ENCODE measurements around the gene KLHDC4. TPM values are rescaled to one million over a fixed set of nuclear protein-coding genes. Genes with fewer than 3 reads are reported as not detected.

Gene KLHDC4
- total and polyA plus RNA-seq, 2 experiments from 2014 or later = 23.0 to 41.1 TPM

DNA sequence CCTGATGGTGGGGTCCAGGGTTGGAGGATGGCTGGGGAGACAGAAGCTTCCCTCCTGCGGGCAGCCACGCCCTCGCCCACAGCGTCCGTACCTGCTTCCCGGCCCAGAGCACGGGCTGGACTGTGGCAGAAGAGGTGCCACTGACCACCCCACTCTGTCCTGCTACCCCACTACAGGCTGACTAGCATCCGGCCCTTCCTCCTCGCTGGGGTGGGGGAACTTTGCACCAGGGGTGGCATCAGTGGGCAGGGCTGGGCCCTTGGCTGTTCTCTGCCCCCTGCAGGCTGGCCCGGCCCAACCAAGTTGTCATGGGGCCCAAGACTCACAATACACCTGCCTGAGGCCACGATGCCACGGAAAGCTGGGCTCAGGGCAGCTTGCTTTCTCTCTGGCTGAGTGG is 73.0 kb downstream of the KLHDC4 start:
- H3K9me3 Mint-ChIP-seq = no peaks in the 10 kb centered on the region
- Histone ChIP-seq H3K9me2 (ENCODE audit: insufficient read depth) (no peaks in the 10 kb centered on the region), H3K4me1 (ENCODE audit: insufficient read depth) (no peaks in the 10 kb centered on the region), H2AFZ (no peak overlapping the region), H3K27me3 (ENCODE audit: insufficient read depth) (no peaks in the 10 kb centered on the region), H4K20me1 (replicated peaks; ENCODE audit: insufficient read depth) (no peaks in the 10 kb centered on the region; the same call in 1 of the 2 replicates), H3K36me3 (ENCODE audit: insufficient read depth) (no peaks in the 10 kb centered on the region; the same call in 1 of the 2 replicates), H3K4me3 (no peak overlapping the region), H3K27ac (ENCODE audit: low read depth) (no peak overlapping the region), H3K79me2 (replicated peaks; ENCODE audit: insufficient read depth) (no peaks in the 10 kb centered on the region), H3K4me2 (no peak overlapping the region), H3F3A (replicated peaks; ENCODE audit: low read depth) (no peaks in the 10 kb centered on the region)
- no peak overlapping the region for H3K4me3 Mint-ChIP-seq
- peaks cover 18% of the 10 kb centered on the region; the same call in 2 of the 3 replicates for H3K36me3 Mint-ChIP-seq (ENCODE audit: low read depth)
- DNase-seq (ENCODE audit: low spot score) (no peak), ATAC-seq (no peak; the same call in 2 of the 3 replicates)
- H3K4me1 Mint-ChIP-seq = no peaks in the 10 kb centered on the region
- TF ChIP-seq JUNB (IDR thresholded peaks at IDR 0.05; ENCODE audit: unreplicated experiment) (no peak), CTCF (conservative IDR thresholded peaks at IDR 0.05; ENCODE audit: low read depth in 2 of 2) (peak; percentile 6 to 20; a peak in 1 of 4 replicates), ZNF114 (CRISPR knock-in tag; IDR thresholded peaks at IDR 0.05) (no peak), STAT1 (IDR thresholded peaks at IDR 0.05; ENCODE audit: unreplicated experiment) (no peak), EZH2 (IDR thresholded peaks at IDR 0.05; ENCODE audit: low read depth, unreplicated experiment) (no peak)
- TF ChIP-seq, protein P1, sequence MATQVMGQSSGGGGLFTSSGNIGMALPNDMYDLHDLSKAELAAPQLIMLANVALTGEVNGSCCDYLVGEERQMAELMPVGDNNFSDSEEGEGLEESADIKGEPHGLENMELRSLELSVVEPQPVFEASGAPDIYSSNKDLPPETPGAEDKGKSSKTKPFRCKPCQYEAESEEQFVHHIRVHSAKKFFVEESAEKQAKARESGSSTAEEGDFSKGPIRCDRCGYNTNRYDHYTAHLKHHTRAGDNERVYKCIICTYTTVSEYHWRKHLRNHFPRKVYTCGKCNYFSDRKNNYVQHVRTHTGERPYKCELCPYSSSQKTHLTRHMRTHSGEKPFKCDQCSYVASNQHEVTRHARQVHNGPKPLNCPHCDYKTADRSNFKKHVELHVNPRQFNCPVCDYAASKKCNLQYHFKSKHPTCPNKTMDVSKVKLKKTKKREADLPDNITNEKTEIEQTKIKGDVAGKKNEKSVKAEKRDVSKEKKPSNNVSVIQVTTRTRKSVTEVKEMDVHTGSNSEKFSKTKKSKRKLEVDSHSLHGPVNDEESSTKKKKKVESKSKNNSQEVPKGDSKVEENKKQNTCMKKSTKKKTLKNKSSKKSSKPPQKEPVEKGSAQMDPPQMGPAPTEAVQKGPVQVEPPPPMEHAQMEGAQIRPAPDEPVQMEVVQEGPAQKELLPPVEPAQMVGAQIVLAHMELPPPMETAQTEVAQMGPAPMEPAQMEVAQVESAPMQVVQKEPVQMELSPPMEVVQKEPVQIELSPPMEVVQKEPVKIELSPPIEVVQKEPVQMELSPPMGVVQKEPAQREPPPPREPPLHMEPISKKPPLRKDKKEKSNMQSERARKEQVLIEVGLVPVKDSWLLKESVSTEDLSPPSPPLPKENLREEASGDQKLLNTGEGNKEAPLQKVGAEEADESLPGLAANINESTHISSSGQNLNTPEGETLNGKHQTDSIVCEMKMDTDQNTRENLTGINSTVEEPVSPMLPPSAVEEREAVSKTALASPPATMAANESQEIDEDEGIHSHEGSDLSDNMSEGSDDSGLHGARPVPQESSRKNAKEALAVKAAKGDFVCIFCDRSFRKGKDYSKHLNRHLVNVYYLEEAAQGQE (IDR thresholded peaks at IDR 0.05; ENCODE audit: unreplicated experiment) = no peak
- H3K27ac Mint-ChIP-seq = no peak overlapping the region
- H3K27me3 Mint-ChIP-seq (ENCODE audit: insufficient read depth, low read depth, poor library complexity) = peaks cover 27% of the 10 kb centered on the region

GRCh38 chr16:87692176-87692575 is 73.6 kb downstream of the KLHDC4 start:
- H3K27me3 Mint-ChIP-seq (ENCODE audit: insufficient read depth, low read depth, poor library complexity) = peaks cover 27% of the 10 kb centered on the region
- ATAC-seq = no peak
- no peak overlapping the region for H3K27ac Mint-ChIP-seq
- TF ChIP-seq, protein P2, sequence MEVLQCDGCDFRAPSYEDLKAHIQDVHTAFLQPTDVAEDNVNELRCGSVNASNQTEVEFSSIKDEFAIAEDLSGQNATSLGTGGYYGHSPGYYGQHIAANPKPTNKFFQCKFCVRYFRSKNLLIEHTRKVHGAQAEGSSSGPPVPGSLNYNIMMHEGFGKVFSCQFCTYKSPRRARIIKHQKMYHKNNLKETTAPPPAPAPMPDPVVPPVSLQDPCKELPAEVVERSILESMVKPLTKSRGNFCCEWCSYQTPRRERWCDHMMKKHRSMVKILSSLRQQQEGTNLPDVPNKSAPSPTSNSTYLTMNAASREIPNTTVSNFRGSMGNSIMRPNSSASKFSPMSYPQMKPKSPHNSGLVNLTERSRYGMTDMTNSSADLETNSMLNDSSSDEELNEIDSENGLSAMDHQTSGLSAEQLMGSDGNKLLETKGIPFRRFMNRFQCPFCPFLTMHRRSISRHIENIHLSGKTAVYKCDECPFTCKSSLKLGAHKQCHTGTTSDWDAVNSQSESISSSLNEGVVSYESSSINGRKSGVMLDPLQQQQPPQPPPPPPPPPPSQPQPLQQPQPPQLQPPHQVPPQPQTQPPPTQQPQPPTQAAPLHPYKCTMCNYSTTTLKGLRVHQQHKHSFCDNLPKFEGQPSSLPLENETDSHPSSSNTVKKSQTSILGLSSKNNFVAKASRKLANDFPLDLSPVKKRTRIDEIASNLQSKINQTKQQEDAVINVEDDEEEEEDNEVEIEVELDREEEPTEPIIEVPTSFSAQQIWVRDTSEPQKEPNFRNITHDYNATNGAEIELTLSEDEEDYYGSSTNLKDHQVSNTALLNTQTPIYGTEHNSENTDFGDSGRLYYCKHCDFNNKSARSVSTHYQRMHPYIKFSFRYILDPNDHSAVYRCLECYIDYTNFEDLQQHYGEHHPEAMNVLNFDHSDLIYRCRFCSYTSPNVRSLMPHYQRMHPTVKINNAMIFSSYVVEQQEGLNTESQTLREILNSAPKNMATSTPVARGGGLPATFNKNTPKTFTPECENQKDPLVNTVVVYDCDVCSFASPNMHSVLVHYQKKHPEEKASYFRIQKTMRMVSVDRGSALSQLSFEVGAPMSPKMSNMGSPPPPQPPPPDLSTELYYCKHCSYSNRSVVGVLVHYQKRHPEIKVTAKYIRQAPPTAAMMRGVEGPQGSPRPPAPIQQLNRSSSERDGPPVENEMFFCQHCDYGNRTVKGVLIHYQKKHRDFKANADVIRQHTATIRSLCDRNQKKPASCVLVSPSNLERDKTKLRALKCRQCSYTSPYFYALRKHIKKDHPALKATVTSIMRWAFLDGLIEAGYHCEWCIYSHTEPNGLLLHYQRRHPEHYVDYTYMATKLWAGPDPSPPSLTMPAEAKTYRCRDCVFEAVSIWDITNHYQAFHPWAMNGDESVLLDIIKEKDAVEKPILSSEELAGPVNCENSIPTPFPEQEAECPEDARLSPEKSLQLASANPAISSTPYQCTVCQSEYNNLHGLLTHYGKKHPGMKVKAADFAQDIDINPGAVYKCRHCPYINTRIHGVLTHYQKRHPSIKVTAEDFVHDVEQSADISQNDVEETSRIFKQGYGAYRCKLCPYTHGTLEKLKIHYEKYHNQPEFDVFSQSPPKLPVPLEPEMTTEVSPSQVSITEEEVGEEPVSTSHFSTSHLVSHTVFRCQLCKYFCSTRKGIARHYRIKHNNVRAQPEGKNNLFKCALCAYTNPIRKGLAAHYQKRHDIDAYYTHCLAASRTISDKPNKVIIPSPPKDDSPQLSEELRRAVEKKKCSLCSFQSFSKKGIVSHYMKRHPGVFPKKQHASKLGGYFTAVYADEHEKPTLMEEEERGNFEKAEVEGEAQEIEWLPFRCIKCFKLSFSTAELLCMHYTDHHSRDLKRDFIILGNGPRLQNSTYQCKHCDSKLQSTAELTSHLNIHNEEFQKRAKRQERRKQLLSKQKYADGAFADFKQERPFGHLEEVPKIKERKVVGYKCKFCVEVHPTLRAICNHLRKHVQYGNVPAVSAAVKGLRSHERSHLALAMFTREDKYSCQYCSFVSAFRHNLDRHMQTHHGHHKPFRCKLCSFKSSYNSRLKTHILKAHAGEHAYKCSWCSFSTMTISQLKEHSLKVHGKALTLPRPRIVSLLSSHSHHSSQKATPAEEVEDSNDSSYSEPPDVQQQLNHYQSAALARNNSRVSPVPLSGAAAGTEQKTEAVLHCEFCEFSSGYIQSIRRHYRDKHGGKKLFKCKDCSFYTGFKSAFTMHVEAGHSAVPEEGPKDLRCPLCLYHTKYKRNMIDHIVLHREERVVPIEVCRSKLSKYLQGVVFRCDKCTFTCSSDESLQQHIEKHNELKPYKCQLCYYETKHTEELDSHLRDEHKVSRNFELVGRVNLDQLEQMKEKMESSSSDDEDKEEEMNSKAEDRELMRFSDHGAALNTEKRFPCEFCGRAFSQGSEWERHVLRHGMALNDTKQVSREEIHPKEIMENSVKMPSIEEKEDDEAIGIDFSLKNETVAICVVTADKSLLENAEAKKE (CRISPR knock-in tag; IDR thresholded peaks at IDR 0.05) = no peak
- TF ChIP-seq STAT1 (IDR thresholded peaks at IDR 0.05; ENCODE audit: unreplicated experiment) (no peak), ETS1 (IDR thresholded peaks at IDR 0.05) (no peak), ZNF331 (CRISPR knock-in tag; IDR thresholded peaks at IDR 0.05; ENCODE audit: low read depth) (no peak), JUNB (IDR thresholded peaks at IDR 0.05; ENCODE audit: unreplicated experiment) (no peak), ZNF114 (CRISPR knock-in tag; IDR thresholded peaks at IDR 0.05) (no peak)

More at GRCh38 chr16:87692176-87692575, 73.6 kb downstream of the KLHDC4 start:
- Mint-ChIP-seq H3K4me3 (no peak overlapping the region), H3K4me1 (no peaks in the 10 kb centered on the region), H3K36me3 (ENCODE audit: low read depth) (peaks cover 15% of the 10 kb centered on the region; the same call in 2 of the 3 replicates), H3K9me3 (no peaks in the 10 kb centered on the region)
- no peaks in the 10 kb centered on the region for H3K79me2 ChIP-seq (replicated peaks; ENCODE audit: insufficient read depth)
- no peaks in the 10 kb centered on the region for H3F3A ChIP-seq (replicated peaks; ENCODE audit: low read depth)
- H3K27me3 ChIP-seq (ENCODE audit: insufficient read depth) = no peaks in the 10 kb centered on the region
- no peak overlapping the region for H3K4me2 ChIP-seq
- DNase-seq (ENCODE audit: low spot score) = no peak
- no peak overlapping the region for H2AFZ ChIP-seq
- H3K27ac ChIP-seq (ENCODE audit: low read depth) = no peak overlapping the region
- no peaks in the 10 kb centered on the region for H3K9me2 ChIP-seq (ENCODE audit: insufficient read depth)
- no peaks in the 10 kb centered on the region for H3K4me1 ChIP-seq (ENCODE audit: insufficient read depth)
- no peaks in the 10 kb centered on the region; the same call in 1 of the 2 replicates for H3K36me3 ChIP-seq (ENCODE audit: insufficient read depth)
- H4K20me1 ChIP-seq (replicated peaks; ENCODE audit: insufficient read depth) = no peaks in the 10 kb centered on the region; the same call in 1 of the 2 replicates
- no peak overlapping the region for H3K4me3 ChIP-seq

All from GM23338 (cell line).